SKM-1 treated with dmso at 0.1 percent for 144 hours (cell line): Measurements from ENCODE around the gene SCO2.

Experiments used
- DNase-seq: peaks from one replicate; lab custom pipeline; 2025; ENCODE audit not compliant: unreplicated experiment; lab: John Stamatoyannopoulos, UW

Gene SCO2

GRCh38 chr22:50532824-50533796 is 7.7 kb upstream of the SCO2 start:
- no peak for DNase-seq

- no peak for DNase-seq
These were observed 6.7 kb upstream of the SCO2 start for GRCh38 chr22:50531962-50532674.

GRCh38 chr22:50531546-50531961 is 6.2 kb upstream of the SCO2 start:
- peak; percentile 38 for DNase-seq

GRCh38 chr22:50530877-50531545 is 5.6 kb upstream of the SCO2 start:
- DNase-seq: peak; percentile 85

GRCh38 chr22:50530580-50530876 is 5.1 kb upstream of the SCO2 start:
- no peak for DNase-seq

- DNase-seq: peak; percentile 70
These were observed 4.6 kb upstream of the SCO2 start, which contains the start of gene TYMP for GRCh38 chr22:50529897-50530579. TSS of gene TYMP (minus strand) at chr22:50530012. CDS start at chr22:50529709, 303 bp downstream.

- DNase-seq: no peak
These were observed 4.1 kb upstream of the SCO2 start for GRCh38 chr22:50529416-50529896.

GRCh38 chr22:50528682-50529415 is 3.5 kb upstream of the SCO2 start:
- no peak for DNase-seq

- DNase-seq: no peak
These were observed 2.7 kb upstream of the SCO2 start for GRCh38 chr22:50527921-50528681.

- peak; percentile 83 for DNase-seq
These were observed 1.7 kb upstream of the SCO2 start for GRCh38 chr22:50526834-50527801.

GRCh38 chr22:50526108-50526833 is 873 bp upstream of the SCO2 start:
- peak; percentile 63 for DNase-seq

- no peak for DNase-seq
These were observed 385 bp upstream of the SCO2 start for GRCh38 chr22:50525858-50526107.

GRCh38 chr22:50524676-50525103 is 708 bp downstream of the SCO2 start:
- DNase-seq: no peak

- no peak for DNase-seq
These were observed 1.4 kb downstream of the SCO2 start for GRCh38 chr22:50523806-50524675.

GRCh38 chr22:50523458-50523805 is 2.0 kb downstream of the SCO2 start:
- DNase-seq: no peak

- no peak for DNase-seq
These were observed 2.5 kb downstream of the SCO2 start for GRCh38 chr22:50522806-50523438.
